NCI-H774 (cell line): Measurements from ENCODE around the gene ST8SIA6.
"Not testable (repeated sequence)": the region's sequence is repeated elsewhere in the genome, so short reads cannot be mapped to it uniquely, and the experiment has no call there.

Source experiments
- DNase-seq: peaks from one replicate; lab custom pipeline; 2025; lab: John Stamatoyannopoulos, UW

Gene ST8SIA6

DNA sequence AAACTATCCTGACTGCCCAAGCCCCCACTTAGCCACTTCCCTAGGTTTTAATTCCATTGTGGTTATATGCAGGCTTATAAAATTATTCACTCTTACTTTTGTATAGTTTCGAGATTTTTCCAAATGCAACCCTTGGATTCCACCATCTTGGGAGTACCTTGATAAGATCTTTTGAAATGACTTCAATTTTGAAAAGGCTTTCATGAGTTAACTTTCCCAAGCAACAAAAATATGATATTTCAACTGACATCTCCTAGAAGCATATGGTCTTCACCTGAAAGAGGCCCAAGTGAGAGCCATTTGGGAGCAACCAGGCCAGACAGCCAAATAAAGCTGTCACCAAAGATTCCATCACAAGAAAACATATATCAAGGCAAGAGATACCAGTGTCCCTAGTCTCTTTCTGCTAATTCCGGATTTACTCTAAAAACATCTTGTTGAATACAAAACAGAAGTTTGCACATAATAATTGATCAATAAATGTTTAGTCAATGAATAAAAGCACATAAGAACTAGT lies 1.7 kb upstream of the ST8SIA6 start:
- no peak for DNase-seq

DNA sequence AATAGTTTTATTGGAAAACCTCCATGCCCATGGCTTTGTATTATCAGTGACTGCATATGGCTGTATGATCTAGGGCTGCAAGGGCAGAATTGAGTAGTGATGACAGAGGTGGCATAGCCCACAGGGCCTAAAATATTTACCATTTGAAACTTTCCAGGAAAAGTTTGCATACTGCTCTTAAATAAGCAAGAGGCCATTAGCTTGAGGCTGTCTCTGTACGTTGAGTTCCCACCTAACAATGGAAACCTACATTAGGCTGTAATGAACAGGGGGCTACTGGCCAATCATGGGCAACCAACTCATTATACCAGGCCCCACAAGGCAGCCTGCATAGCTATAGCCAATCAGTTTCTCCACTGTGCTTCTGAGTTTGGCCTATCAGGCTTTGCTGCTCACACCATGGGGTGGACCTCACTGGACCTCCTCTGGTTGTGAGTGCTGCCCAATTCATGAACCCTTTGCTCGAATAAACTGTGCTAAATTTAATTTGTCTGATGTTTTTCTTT lies 673 bp upstream of the ST8SIA6 start:
- DNase-seq, result no peak

DNA sequence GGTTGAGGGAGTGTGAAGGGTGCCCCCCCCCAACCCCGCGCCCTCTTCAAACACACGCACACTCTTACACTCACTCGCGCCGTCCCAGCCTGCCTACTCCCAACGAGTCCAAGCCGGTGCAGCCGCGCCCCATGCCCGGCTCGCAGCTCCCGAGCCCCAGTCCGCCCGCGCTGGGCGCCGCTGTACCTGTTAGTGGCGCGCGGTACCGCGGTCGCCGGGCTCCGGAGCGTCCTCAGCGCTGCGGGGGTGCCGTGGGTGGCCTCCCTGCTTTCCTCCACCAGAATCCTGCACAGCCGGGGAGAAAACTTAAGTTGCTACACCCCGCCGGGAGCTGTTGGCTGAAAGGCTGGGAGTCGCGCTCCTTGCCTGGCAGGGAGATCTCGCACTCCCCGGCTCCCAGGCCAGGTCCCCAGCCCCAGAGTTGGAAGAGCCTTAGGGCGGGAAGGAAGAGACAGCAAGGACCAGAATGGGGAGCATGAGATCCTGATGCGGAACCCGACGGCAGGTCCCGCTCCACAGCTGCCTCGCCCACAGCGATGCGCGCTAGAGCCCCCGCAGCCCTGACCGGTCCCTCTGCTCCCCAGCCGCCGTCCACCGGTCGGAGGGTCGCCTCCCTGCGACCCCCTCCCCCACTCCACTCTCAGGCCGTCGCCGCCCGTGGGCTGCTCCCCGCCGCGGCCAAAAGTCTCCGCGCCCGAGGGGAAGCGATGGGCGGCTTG lies 863 bp downstream of the ST8SIA6 start:
- DNase-seq, result no peak

DNA sequence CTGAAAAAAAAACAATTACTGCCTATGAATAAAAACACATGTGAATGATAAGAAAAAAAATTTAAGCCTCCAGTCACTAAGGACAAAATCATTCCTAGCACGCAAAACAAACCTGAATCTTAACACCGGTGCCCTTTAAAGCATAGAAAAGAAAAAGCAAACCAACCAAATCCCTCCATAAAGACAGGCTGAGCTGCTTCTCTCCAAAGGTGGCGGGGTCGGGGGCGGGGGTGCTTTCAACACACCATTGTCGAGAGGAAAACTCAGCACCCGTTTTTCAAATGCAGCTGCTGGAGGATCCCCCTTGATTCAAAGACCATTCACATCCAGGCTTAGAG lies 1.4 kb downstream of the ST8SIA6 start:
- DNase-seq, result no peak

DNA sequence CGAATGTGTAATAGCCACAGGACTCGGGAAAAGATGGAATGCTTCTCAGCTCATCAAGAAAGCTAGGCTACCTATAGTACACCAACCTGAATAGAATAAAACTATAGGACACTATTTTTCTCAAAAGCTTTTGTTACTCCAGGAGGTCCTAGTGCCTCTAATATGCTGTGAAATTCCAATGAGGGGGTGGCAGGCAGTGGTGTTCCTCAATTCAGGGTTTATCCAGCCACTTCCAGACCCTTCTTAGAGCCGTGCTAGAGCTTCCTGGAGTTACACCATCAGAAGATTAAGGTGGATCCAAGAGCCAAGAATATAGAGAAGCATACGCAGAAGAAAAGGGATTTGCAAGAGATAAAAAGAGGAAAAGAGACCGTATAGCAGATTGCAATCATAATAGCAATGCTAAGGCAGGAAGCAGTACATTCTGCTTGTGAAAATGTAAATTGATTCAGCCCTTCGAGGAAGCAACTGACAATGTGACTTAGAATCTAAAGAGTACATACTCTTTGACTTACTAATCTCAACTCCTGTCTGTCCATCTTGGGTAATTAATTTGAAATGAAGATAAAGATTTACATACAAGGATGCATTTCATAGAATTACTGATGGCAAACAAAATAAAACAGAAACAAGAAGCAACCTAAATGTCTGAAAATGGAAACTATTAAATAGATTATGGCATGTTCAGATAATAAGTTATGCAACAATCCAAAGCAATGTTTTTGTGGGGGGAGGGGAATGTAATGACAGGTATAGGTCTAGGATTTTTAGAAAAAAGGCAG lies 2.1 kb downstream of the ST8SIA6 start:
- no peak for DNase-seq

DNA sequence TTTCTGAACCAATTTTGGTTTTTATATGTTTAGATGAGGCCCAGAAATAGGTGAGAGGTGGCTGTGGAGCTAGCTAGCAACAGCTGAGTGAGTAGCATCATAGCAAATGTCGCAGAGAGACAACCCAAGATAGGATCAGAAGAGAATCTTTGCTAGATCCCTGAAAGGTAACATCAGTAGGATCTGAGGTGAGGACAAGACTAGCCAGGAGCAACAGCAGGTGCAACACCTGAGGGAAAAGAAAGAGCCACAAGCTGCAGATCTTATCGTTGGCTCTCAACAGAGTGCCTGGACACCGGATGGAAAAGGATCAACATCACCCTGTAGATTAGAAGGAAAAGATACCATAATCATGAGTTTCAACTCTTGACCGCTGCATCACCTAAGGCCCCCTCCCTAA lies 4.4 kb downstream of the ST8SIA6 start:
- no peak for DNase-seq

DNA sequence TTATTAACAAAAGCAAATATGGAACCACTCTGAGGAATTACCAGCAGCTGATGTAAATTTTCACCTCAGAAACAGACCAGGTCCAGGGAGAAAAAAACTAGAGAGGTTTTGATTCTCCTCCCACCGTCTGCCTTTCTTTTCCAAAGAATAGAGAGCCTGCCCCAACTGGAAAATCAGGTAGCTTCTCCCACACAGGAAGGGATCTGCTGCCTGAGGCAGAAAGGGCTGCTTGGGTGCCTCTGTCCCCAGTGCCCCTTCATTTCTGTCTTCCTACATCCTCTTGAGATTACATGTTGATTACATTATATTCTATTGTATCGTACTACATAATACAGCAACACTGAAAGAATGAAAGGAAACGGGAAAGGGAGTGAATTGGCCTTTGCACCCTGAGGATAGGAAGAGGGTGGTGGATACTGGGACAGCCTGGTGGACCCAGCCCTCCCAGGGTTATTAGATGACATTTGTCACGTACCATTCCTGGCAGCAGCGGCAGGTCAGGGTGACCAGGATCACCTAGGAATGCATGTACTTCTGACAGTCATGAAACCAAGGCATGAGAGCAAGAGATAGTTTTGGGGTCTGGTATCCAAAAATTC lies 8.9 kb downstream of the ST8SIA6 start:
- DNase-seq, result no peak

DNA sequence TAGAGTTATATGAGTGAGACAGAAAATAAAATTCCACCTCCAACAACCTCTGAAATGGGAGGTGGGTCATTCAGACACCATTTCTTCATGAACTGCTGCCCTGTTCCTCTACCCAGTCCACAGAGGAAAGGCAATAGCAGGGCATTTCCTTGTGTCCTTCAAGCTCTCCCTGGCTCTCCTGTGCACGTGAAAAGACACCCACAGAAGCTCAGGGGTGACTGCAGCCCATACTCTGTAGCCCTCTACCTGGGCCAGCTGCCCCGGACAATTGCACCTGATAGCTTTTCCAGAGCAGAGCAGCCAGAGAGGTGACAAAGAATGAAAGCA lies 10.0 kb downstream of the ST8SIA6 start:
- DNase-seq, result no peak

DNA sequence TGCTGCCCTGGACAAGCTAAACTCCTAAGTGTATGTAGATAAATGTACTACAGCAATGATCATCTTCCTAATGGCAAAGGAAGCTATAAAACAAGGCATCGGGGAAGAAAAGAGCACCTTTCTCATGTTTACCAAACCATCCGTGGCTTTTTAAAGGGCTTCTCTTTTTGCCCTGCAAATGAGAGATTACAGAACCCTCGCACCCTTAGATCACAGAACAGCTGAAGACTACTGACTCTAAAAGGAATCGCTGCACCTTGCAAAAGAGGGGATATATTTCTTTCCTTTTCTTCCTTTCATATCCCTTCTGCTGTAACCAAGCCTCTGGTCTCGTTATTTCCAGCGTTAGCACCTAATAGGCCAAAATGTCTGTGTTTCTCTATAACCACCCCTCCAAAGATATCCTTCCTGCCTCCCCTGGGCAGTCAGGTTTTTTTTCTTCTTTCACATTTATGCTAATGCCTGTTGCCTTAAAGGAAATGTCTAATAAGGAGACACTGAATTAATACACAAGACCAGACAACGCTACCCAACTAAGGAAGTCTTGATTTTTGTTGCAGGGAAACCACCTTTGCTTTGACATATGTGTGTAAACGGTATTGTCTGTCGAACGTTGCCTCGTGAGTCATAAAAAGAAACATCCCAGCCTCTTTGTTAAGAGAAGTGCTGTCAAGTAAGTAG lies 10.5 kb downstream of the ST8SIA6 start:
- DNase-seq, result no peak

DNA sequence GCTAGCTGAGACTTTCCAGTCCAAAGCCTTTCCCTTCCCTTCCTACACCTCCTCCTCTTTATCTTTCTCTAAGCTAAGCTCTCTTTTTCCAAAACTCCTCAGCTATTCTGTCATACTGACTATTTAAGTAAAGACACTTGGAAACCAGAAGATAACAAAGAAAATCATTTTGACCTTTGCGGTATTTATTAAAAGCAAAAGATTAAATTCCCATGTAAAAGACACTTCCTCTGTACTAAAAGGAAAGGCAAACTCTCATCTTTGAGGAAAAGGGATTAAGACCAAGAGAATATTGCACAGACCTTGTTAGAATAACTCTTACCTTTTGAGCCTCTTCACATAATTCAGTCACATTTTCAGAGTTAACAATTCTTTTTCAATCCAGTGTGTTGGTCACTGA lies 15.8 kb downstream of the ST8SIA6 start:
- DNase-seq, result no peak

DNA sequence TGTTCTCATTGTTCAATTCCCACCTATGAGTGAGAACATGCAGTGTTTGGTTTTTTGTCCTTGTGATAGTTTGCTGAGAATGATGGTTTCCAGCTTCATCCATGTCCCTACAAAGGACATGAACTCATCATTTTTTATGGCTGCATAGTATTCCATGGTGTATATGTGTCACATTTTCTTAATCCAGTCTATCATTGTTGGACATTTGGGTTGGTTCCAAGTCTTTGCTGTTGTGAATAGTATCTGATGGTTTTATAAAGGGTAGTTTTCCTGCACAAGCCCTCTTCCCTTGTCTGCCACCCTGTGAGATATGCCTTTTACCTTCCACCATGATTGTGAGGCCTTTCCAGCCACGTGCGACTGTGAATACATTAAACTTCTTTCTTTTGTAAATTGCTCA lies 17.8 kb downstream of the ST8SIA6 start:
- DNase-seq, result not testable (repeated sequence)

DNA sequence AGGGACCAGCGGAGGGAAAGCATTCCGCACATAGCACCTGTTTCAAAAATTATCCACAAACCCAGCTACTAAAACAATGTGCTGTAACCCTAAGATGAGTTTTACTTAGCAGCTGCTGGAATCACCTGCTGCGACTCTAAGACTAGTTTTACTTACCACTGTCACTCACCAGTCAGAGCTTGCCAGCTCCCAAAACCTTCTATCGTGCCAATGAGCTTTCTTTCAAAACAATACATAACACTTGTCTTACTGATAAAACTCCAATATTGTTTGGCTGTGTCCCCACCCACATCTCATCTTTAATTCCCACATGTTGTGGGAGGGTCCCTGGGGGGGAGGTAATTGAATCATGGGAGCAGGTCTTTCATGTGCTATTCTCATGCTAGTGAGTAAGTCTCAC lies 18.4 kb downstream of the ST8SIA6 start:
- no peak for DNase-seq

DNA sequence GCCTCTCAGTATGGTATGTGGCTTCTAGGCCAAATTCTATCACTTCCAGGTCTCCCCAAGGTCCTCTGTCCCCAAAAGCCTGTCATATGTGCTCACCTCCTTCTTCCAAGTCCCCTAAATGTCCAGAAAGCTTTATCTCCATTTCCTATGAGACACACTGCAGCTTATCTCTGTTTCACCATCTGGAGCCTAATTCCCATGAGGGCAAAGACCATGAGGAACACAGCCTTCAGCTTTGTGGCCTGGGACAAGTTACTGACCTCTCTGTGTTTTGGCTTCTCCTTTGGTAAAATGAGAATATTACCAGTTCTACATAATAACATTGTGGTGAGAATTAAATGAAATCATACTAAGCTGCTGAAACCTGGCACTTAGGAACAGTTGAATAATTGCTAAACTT lies 19.2 kb downstream of the ST8SIA6 start:
- DNase-seq, result no peak

DNA sequence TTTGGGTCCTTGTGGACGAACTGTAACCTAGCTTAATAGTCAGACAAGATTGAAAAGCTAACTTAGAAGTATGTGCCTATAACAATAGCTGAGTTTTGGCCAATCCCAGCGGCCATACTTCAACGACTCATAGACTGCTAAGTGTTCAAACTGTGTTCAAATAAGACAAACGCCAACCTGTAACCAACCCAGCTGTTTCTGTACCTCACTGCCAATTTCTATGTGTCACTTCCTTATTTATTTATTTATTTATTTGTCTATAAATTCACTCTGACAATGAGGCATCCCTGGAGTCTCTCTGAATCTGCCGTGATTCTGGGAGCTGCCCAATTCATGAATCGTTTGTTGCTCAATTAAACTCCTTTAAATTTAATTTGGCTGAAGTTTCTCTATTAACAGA lies 21.7 kb downstream of the ST8SIA6 start:
- DNase-seq, result no peak

DNA sequence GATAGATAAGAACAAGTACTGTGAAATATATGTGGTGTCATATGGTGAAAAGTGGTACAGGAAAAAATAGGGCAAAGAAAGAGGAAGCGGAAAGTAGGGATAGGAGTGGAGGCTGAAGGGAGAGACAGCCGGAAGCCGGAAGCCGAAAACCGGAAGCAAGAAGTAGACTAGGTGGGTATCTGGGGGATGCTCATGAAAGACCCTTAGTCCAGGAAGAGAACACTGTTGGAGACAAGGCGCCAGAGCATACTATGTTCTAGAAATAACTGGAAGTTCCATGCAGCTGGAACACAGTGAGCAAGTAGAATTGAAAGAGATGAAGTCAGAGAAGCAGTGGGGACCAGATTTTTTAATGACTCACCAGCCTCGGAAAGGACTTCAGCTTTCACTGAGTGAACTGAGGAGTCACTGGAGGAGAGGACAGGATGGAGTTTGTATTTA lies 22.5 kb downstream of the ST8SIA6 start:
- no peak for DNase-seq

DNA sequence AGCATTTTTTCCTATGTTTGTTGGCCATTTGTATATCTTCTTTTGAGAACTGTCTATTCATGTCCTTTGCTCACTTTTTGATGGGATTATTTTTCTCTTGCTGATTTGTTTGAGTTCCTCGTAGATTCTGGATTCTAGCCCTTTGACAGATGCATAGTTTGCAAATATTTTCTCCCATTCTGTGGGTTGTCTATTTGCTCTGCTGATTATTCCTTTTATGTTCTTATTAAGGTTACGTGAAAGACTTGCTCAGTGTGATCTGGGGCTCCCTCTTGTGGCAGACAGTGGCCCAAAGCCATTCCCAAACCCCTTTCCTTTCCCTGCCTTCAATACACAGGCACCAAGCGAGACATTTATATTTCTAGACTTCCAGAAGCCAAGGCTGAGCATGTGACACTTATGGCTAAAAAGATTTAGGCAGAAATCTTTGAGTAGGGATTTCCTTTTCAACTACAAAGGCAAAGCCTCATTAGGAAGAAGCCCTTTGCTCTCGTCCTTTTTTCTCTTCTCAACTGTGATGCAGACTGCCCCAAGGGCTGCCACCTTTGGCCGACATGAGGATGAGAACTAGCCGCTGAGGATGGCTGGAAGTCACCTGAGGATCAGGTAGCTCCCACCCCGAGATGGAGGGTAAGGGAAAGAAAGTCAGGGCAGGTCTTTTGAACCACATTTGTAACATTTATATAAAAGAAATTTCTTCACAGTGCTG lies 23.6 kb downstream of the ST8SIA6 start:
- DNase-seq, result peak; percentile 62

DNA sequence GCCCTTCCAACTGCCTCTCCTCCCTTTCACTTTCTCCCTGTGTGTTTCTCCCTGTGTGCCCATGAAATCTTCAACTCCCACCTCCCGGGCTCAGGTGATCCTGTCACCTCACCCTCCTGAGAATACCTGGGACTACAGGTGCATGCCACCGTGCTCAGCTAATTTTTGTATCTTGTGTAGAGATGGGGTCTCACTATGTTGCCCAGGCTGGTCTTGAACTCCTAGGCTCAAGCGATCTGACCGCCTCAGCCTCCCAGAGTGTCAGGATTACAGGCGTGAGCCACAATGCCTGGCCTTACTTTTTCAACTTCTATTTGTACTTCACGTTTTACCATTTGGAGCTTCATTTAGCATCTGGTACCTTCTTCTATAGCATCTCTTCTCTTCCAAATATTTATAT lies 24.9 kb downstream of the ST8SIA6 start:
- no peak for DNase-seq

DNA sequence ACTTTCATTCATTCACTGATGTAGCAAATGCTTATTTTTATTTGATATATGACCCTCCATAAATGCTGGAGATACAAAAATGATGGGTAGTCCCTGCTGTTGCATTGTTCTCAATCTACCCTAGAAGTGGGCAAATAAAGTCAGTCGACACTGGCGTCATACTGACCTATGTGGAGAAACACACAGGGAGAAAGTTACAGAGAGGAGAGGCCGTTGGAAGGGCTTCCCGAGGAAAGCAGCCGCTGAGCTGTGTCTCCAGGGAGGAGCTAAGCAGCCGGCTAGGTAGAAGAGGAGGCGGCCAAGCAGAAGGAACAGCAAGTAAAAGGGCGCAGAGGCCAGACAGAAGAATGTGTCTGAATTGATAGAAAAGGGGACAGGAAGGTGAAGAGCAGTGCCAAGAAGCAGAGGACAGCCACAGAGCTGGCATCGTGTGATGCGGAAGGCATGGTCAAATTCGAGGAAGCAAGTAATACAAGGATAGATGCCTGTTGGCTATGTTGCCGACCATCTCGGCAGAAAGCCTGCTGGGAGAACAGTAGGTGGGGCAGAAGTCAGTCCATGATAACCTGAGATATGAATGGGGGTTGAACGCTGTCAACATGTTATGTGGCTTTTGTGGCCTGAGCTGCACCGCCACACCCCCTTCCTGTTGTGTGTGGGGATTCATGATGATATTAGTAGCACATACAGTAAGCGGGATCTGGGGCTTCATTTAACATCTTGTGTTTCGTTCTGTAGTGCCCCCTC lies 25.9 kb downstream of the ST8SIA6 start:
- no peak for DNase-seq

DNA sequence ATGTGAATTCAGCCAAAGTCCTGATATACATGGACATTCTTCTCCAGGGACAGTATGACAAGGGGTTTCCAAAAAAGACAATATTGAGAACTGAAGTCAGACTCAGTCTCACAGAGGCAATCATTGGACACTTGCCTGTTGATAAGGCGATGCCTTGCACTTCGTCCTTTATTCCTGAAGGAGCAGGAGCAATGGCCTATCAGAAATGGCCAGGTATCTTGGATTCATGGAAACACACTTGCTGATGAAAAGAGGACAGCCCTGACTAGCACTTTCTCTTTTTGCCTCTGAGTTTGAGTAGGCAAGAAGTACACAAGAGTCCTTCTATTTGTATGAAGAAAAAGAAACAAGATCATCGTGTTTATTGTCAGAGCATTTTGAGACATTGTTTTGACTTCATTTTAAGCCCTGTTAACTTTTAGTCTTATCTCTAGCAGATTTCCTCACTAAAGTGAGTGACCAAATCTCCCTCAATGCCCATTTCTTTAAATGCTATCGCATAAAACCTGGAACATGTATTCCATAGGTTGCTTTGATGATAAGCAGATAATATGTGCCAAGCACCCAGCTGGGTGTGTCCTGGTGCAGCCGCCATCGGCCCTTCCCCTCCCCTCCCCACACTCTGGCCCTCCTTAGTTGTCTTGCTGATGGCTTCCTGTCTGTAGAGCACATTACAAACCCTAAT lies 26.6 kb downstream of the ST8SIA6 start:
- no peak for DNase-seq

DNA sequence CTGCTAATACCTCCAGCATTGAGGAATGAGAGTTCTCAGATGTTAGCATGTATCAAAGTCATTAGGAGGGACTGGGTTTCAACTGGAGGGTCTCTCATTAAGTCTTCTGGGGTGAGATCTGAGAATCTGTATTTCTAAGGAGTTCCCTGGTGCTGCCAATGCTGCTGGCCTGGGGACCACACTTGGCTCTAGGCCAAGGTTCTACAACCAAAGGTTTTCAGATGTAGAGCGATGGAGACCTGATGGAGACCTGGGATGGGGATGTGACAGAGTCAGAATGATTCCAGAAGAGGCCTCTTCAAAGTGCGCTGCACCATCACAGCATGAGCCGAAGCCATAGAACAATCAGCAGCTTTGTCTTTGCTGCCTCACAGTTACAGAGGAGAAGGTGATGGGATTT lies 27.2 kb downstream of the ST8SIA6 start:
- no peak for DNase-seq
